ENCODE results near the gene UCP2.

Gene UCP2

DNA sequence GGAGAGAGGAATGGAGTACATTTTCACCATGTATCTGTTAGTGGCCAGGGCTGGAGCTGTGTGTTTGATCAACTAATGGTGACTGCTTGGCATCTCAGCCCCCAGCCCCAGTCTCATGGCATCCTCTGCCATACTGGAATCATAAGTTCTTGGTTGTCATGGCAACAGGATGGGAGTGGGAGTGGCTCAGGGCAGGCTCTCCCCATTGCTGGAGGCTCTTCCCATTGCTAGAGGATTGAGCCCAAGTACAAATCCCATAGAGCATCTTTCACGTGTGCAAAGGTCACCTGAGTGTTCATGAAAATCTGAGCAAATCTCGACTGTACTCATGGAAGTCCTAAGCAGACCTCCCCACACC, 16.9 kb downstream of the UCP2 start:
- no peak overlapping the region for H4K8ac ChIP-seq (ENCODE audit: low read depth, low read length)
- no peak overlapping the region for H3K9ac ChIP-seq (ENCODE audit: low read length)
- no peaks in the 10 kb centered on the region for H3K79me1 ChIP-seq (ENCODE audit: low read length)
- H2AFZ ChIP-seq (ENCODE audit: insufficient read depth, low read length, poor library complexity), result no peak overlapping the region
- H3K4me2 ChIP-seq (ENCODE audit: low read length), result no peak overlapping the region
- no peak overlapping the region for H2BK120ac ChIP-seq (ENCODE audit: insufficient read depth, low read length, poor library complexity)
- no peak overlapping the region for H3K18ac ChIP-seq (ENCODE audit: low read length)
- peaks cover 0 to 2% of the 10 kb centered on the region in 2 experiments for H3K36me3 ChIP-seq (ENCODE audit: control insufficient read depth in 1 of 2, insufficient read depth in 2 of 2, low read length in 2 of 2)
- H4K12ac ChIP-seq (ENCODE audit: low read depth, low read length), result no peak overlapping the region
- no peak overlapping the region for H2AK5ac ChIP-seq (ENCODE audit: low read length)
- H2BK5ac ChIP-seq (ENCODE audit: low read depth, low read length, poor library complexity), result no peak overlapping the region
- no peak for DNase-seq
- no peaks in the 10 kb centered on the region for H3K27me3 ChIP-seq (ENCODE audit: insufficient read depth, low read length)
- WGBS (ENCODE audit: extremely low coverage, insufficient coverage, insufficient read length), result no CpG with 5 or more reads among the region's 2 CpGs
- no peak overlapping the region for H2BK12ac ChIP-seq (ENCODE audit: low read length)
- no peaks in the 10 kb centered on the region for H3K79me2 ChIP-seq (ENCODE audit: control insufficient read depth, insufficient read depth, low read length, poor library complexity)
- no peak overlapping the region for H3K27ac ChIP-seq (ENCODE audit: low read depth, low read length)
- H3K14ac ChIP-seq (ENCODE audit: low read length), result no peak overlapping the region
- H4K91ac ChIP-seq (ENCODE audit: low read depth, low read length), result no peak overlapping the region
- no peak overlapping the region for H3K4me3 ChIP-seq (ENCODE audit: low read depth, low read length)
- no peak overlapping the region for H3K4ac ChIP-seq (ENCODE audit: low read depth, low read length)
- no peak overlapping the region for H3K23ac ChIP-seq (ENCODE audit: low read length)
- H3K4me1 ChIP-seq (ENCODE audit: control insufficient read depth in 1 of 2, insufficient read depth in 2 of 2, low read length in 2 of 2), result no peaks in the 10 kb centered on the region
- no peaks in the 10 kb centered on the region for H3K9me3 ChIP-seq (ENCODE audit: insufficient read depth, low read depth, low read length)

DNA sequence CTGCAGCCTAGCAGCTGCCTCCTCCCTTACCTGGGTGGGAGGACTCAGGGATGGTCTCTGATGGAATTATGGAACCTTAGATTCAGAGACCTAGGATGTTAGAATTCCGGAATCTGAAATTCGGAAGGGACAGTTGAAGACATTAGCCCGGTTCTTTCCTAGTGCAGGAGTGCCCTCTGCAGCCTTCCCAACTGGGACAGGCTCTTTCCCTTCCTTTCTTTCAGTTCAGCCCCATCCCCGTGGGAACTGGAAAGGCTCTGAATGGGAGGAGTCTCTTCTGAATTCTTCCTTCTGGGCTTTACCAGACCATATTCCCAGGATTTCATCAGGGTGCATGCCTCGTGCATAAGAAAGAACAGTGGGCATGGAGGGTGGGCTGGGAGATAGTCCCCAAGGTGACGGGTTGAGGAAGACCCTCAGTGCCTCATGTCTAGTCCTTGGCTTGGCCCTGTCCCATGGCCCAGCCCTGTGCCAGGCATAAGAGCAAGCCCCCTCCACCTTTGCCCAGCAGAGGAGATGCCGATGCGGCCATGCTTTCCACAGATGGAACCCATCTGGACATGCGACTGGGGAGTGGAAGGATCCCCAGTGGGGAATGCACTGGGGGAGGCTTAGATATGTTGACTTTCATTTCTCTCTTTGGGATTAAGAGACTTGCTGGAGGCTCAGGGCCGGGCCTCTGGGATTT, 17.4 kb downstream of the UCP2 start:
- no peak overlapping the region for H4K12ac ChIP-seq (ENCODE audit: low read depth, low read length)
- DNase-seq, result no peak
- H3K9me3 ChIP-seq (ENCODE audit: insufficient read depth, low read depth, low read length), result no peaks in the 10 kb centered on the region
- H3K4me1 ChIP-seq (ENCODE audit: control insufficient read depth in 1 of 2, insufficient read depth in 2 of 2, low read length in 2 of 2), result no peaks in the 10 kb centered on the region
- H3K18ac ChIP-seq (ENCODE audit: low read length), result no peak overlapping the region
- no peak overlapping the region for H3K4me3 ChIP-seq (ENCODE audit: low read depth, low read length)
- H3K23ac ChIP-seq (ENCODE audit: low read length), result no peak overlapping the region
- no peak overlapping the region for H2BK12ac ChIP-seq (ENCODE audit: low read length)
- H4K8ac ChIP-seq (ENCODE audit: low read depth, low read length), result no peak overlapping the region
- H4K91ac ChIP-seq (ENCODE audit: low read depth, low read length), result no peak overlapping the region
- H3K9ac ChIP-seq (ENCODE audit: low read length), result no peak overlapping the region
- H3K4ac ChIP-seq (ENCODE audit: low read depth, low read length), result no peak overlapping the region
- H3K27me3 ChIP-seq (ENCODE audit: insufficient read depth, low read length), result no peaks in the 10 kb centered on the region
- H2AFZ ChIP-seq (ENCODE audit: insufficient read depth, low read length, poor library complexity), result no peak overlapping the region
- no peaks in the 10 kb centered on the region for H3K79me1 ChIP-seq (ENCODE audit: low read length)
- H3K79me2 ChIP-seq (ENCODE audit: control insufficient read depth, insufficient read depth, low read length, poor library complexity), result no peaks in the 10 kb centered on the region
- no peak overlapping the region for H3K4me2 ChIP-seq (ENCODE audit: low read length)
- no peak overlapping the region for H3K27ac ChIP-seq (ENCODE audit: low read depth, low read length)
- no peak overlapping the region for H2BK120ac ChIP-seq (ENCODE audit: insufficient read depth, low read length, poor library complexity)
- WGBS (ENCODE audit: extremely low coverage, insufficient coverage, insufficient read length), result no CpG with 5 or more reads among the region's 10 CpGs
- no peak overlapping the region for H3K14ac ChIP-seq (ENCODE audit: low read length)
- H2AK5ac ChIP-seq (ENCODE audit: low read length), result no peak overlapping the region
- no peak overlapping the region for H2BK5ac ChIP-seq (ENCODE audit: low read depth, low read length, poor library complexity)
- H3K36me3 ChIP-seq (ENCODE audit: control insufficient read depth in 1 of 2, insufficient read depth in 2 of 2, low read length in 2 of 2), result peaks cover 0 to 2% of the 10 kb centered on the region in 2 experiments

DNA sequence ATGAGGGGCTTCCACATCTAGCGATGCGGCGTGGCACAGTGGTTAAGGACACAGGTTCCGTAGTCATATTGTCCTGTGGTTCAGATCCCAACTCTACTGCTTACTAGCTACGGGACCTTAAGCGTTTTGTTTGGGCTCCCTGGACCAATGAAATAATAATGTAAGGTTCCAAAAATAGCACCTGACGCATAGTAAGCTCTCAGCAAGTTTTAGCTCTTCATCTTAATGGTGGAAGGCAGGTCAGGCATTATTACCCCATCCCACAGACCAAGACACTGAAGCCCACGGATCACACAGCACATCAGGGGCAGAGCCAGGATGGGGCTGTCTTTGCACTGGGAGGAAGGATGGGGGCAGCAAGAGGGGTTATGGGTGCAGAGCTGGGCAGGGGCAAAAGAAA, 18.8 kb downstream of the UCP2 start:
- Histone ChIP-seq H4K8ac (ENCODE audit: low read depth, low read length) (no peak overlapping the region), H3K27ac (ENCODE audit: low read depth, low read length) (no peak overlapping the region), H2BK5ac (ENCODE audit: low read depth, low read length, poor library complexity) (no peak overlapping the region), H3K4ac (ENCODE audit: low read depth, low read length) (no peak overlapping the region), H3K27me3 (ENCODE audit: insufficient read depth, low read length) (no peaks in the 10 kb centered on the region), H3K9me3 (ENCODE audit: insufficient read depth, low read depth, low read length) (no peaks in the 10 kb centered on the region), H2AK5ac (ENCODE audit: low read length) (no peak overlapping the region), H2AFZ (ENCODE audit: insufficient read depth, low read length, poor library complexity) (no peak overlapping the region), H3K9ac (ENCODE audit: low read length) (no peak overlapping the region), H3K14ac (ENCODE audit: low read length) (no peak overlapping the region), H2BK120ac (ENCODE audit: insufficient read depth, low read length, poor library complexity) (no peak overlapping the region), H3K36me3 (ENCODE audit: control insufficient read depth in 1 of 2, insufficient read depth in 2 of 2, low read length in 2 of 2) (peaks cover 0 to 2% of the 10 kb centered on the region in 2 experiments), H3K79me2 (ENCODE audit: control insufficient read depth, insufficient read depth, low read length, poor library complexity) (no peaks in the 10 kb centered on the region), H3K18ac (ENCODE audit: low read length) (no peak overlapping the region), H4K91ac (ENCODE audit: low read depth, low read length) (no peak overlapping the region), H2BK12ac (ENCODE audit: low read length) (no peak overlapping the region), H4K12ac (ENCODE audit: low read depth, low read length) (no peak overlapping the region), H3K79me1 (ENCODE audit: low read length) (no peaks in the 10 kb centered on the region), H3K4me3 (ENCODE audit: low read depth, low read length) (no peak overlapping the region), H3K4me2 (ENCODE audit: low read length) (no peak overlapping the region), H3K4me1 (ENCODE audit: control insufficient read depth in 1 of 2, insufficient read depth in 2 of 2, low read length in 2 of 2) (no peaks in the 10 kb centered on the region), H3K23ac (ENCODE audit: low read length) (no peak overlapping the region)
- no peak for DNase-seq
- WGBS (ENCODE audit: extremely low coverage, insufficient coverage, insufficient read length), result no CpG with 5 or more reads among the region's 8 CpGs

DNA sequence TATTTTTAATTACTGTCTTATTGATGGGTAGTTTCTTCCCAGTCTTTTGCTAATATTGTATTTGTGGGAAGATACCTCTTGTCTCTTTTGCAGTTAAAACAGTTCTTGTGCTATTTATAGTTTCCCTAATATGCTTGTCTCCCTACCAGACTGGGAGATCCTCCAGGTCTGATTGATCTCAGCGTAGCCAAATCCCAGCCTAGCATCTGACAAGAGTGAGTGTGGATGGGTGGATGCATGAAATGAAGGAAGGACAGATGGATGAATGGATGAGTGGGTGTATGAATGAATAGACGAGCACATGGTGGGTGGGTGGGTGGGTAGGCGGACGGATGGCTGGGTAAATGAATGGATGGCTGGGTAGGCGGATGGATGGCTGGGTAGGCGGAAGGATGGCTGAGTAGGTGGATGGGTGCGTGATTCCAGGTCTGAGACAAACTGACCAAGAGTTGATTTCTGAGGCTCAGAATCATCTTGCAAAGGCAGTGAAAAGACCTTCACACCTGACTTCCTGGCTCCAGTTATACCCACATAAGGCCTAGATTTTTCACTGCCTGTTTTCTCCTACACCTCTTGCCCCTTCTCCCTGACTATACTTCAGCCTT, 20.4 kb downstream of the UCP2 start:
- H3K4ac ChIP-seq (ENCODE audit: low read depth, low read length), result no peak overlapping the region
- H2BK120ac ChIP-seq (ENCODE audit: insufficient read depth, low read length, poor library complexity), result no peak overlapping the region
- H3K4me3 ChIP-seq (ENCODE audit: low read depth, low read length), result no peak overlapping the region
- H2AFZ ChIP-seq (ENCODE audit: insufficient read depth, low read length, poor library complexity), result no peak overlapping the region
- H3K4me2 ChIP-seq (ENCODE audit: low read length), result no peak overlapping the region
- no peak overlapping the region for H3K27ac ChIP-seq (ENCODE audit: low read depth, low read length)
- no peak overlapping the region for H3K9ac ChIP-seq (ENCODE audit: low read length)
- H3K27me3 ChIP-seq (ENCODE audit: insufficient read depth, low read length), result no peaks in the 10 kb centered on the region
- no peak overlapping the region for H2BK12ac ChIP-seq (ENCODE audit: low read length)
- H3K79me1 ChIP-seq (ENCODE audit: low read length), result no peaks in the 10 kb centered on the region
- no peak overlapping the region for H4K12ac ChIP-seq (ENCODE audit: low read depth, low read length)
- no peaks in the 10 kb centered on the region for H3K9me3 ChIP-seq (ENCODE audit: insufficient read depth, low read depth, low read length)
- H3K14ac ChIP-seq (ENCODE audit: low read length), result no peak overlapping the region
- no peak overlapping the region for H4K91ac ChIP-seq (ENCODE audit: low read depth, low read length)
- H3K36me3 ChIP-seq (ENCODE audit: control insufficient read depth in 1 of 2, insufficient read depth in 2 of 2, low read length in 2 of 2), result peaks cover 0 to 2% of the 10 kb centered on the region in 2 experiments
- no peaks in the 10 kb centered on the region for H3K4me1 ChIP-seq (ENCODE audit: control insufficient read depth in 1 of 2, insufficient read depth in 2 of 2, low read length in 2 of 2)
- no peak for DNase-seq
- H3K18ac ChIP-seq (ENCODE audit: low read length), result no peak overlapping the region
- H2BK5ac ChIP-seq (ENCODE audit: low read depth, low read length, poor library complexity), result no peak overlapping the region
- WGBS (ENCODE audit: extremely low coverage, insufficient coverage, insufficient read length), result no CpG with 5 or more reads among the region's 7 CpGs
- H3K79me2 ChIP-seq (ENCODE audit: control insufficient read depth, insufficient read depth, low read length, poor library complexity), result no peaks in the 10 kb centered on the region
- no peak overlapping the region for H3K23ac ChIP-seq (ENCODE audit: low read length)
- H2AK5ac ChIP-seq (ENCODE audit: low read length), result no peak overlapping the region
- no peak overlapping the region for H4K8ac ChIP-seq (ENCODE audit: low read depth, low read length)
